ENCODE data around the gene CDC14A.

- TF ChIP-seq EZH2phosphoT487 (conservative IDR thresholded peaks at IDR 0.05; ENCODE audit: low read length), result no peak
- no peak for TF ChIP-seq CTCF (IDR thresholded peaks at IDR 0.05; ENCODE audit: insufficient read depth, low read length, poor library complexity, severe bottlenecking)
These were observed 129.9 kb downstream of the CDC14A start for GRCh38 chr1:100482167-100482566.
